CD14-positive monocyte (primary cell): ENCODE results near the gene HYI. TPM values are rescaled to one million over a fixed set of nuclear protein-coding genes. Genes with fewer than 3 reads are reported as not detected.
A peak's percentile ranks its signal among the peaks of the same experiment; 100 is the strongest.

Experiments
- DNase-seq, 3 donors: peaks; one replicate each; pipeline ENCODE4 v3.0.0-alpha.2; 2011 to 2022
- H2AFZ ChIP-seq: 2 replicates; pipeline ENCODE4 v1.6.0; 2012; ENCODE audit warnings: mild to moderate bottlenecking, low read depth, low read length, inconsistent platforms; ENCODE audit not compliant: insufficient read depth, poor library complexity, severe bottlenecking
- H3K27ac ChIP-seq, 2 donors: 1 replicate in 1 of 2; 2 replicates in 1 of 2; pipeline ENCODE4 v1.5.1; 2012 to 2013; ENCODE audit warnings: low read length in 2 of 2, control low read depth in 1 of 2, inconsistent platforms in 1 of 2, low read depth in 1 of 2, mild to moderate bottlenecking in 1 of 2
- H3K27me3 ChIP-seq, 2 donors: one replicate each; pipeline versions ENCODE4 v1.6.0 to v1.6.1; 2011 to 2013; ENCODE audit warnings: low read length in 2 of 2; ENCODE audit not compliant: control insufficient read depth in 2 of 2, insufficient read depth in 2 of 2
- H3K36me3 ChIP-seq, 2 donors: replicated peaks in 1 of 2; 1 replicate in 1 of 2; 2 replicates in 1 of 2; pipeline versions ENCODE4 v1.5.1 to v1.6.1; 2012 to 2013; ENCODE audit warnings: low read length in 2 of 2, control low read depth in 1 of 2, inconsistent platforms in 1 of 2, mild to moderate bottlenecking in 1 of 2; ENCODE audit not compliant: insufficient read depth in 2 of 2, control insufficient read depth in 1 of 2
- H3K4me1 ChIP-seq, 2 donors: 1 replicate in 1 of 2; 2 replicates in 1 of 2; pipeline versions ENCODE4 v1.5.1 to v1.6.1; 2012 to 2013; ENCODE audit warnings: low read length in 2 of 2, control low read depth in 1 of 2, inconsistent platforms in 1 of 2, mild to moderate bottlenecking in 1 of 2, moderate library complexity in 1 of 2; ENCODE audit not compliant: insufficient read depth in 2 of 2, control insufficient read depth in 1 of 2
- H3K4me2 ChIP-seq: replicated peaks from 2 replicates; pipeline ENCODE3; 2012; ENCODE audit warnings: low read length, moderate library complexity, mild to moderate bottlenecking; ENCODE audit not compliant: poor library complexity, severe bottlenecking; ENCODE audit errors: extremely low read depth
- H3K4me3 ChIP-seq, 3 experiments: fragments of 200-600 bp in 1 of 3; sonication (generic) in 1 of 3; replicated peaks in 1 of 3; 1 replicate in 2 of 3; 2 replicates in 1 of 3; pipeline ENCODE4 v1.5.1; 2011 to 2013; ENCODE audit warnings: low read length in 3 of 3, mild to moderate bottlenecking in 3 of 3, control low read depth in 2 of 3, low read depth in 2 of 3, inconsistent platforms in 1 of 3, moderate library complexity in 1 of 3
- H3K79me2 ChIP-seq: 2 replicates; pipeline ENCODE4 v1.6.0; 2012; ENCODE audit warnings: mild to moderate bottlenecking, control low read depth, inconsistent platforms, low read length, moderate library complexity; ENCODE audit not compliant: insufficient read depth
- H3K9ac ChIP-seq: 2 replicates; pipeline ENCODE4 v1.6.0; 2017; ENCODE audit warnings: low read length, mild to moderate bottlenecking; ENCODE audit not compliant: insufficient read depth, poor library complexity, severe bottlenecking
- H3K9me3 ChIP-seq, 2 donors: replicated peaks in 1 of 2; 1 replicate in 1 of 2; 2 replicates in 1 of 2; pipeline versions ENCODE4 v1.5.1 to v1.6.1; 2012 to 2013; ENCODE audit warnings: low read length in 2 of 2, control low read depth in 1 of 2; ENCODE audit not compliant: control insufficient read depth in 1 of 2, insufficient read depth in 1 of 2
- H4K20me1 ChIP-seq: 2 replicates; pipeline ENCODE4 v1.6.0; 2012; ENCODE audit warnings: mild to moderate bottlenecking, low read length, control low read depth, moderate library complexity; ENCODE audit not compliant: insufficient read depth
- H3K27ac Mint-ChIP-seq, 7 donors: one replicate each; pipeline ENCODE4 v1.8.0; 2020; ENCODE audit warnings: mild to moderate bottlenecking in 7 of 7, mixed read lengths in 7 of 7, moderate library complexity in 6 of 7, inconsistent platforms in 2 of 7
- H3K27me3 Mint-ChIP-seq, 3 donors: one replicate each; pipeline ENCODE4 v1.8.0; 2021 to 2022; ENCODE audit warnings: low read depth in 3 of 3, mild to moderate bottlenecking in 3 of 3, mixed read lengths in 3 of 3, moderate library complexity in 3 of 3, inconsistent platforms in 1 of 3
- H3K36me3 Mint-ChIP-seq, 2 donors: one replicate each; pipeline ENCODE4 v1.8.0; 2020; ENCODE audit warnings: mixed read lengths in 2 of 2, inconsistent platforms in 1 of 2, mild to moderate bottlenecking in 1 of 2
- H3K4me1 Mint-ChIP-seq: one replicate; pipeline ENCODE4 v1.8.0; 2020; ENCODE audit warnings: mild to moderate bottlenecking, mixed read lengths
- H3K4me3 Mint-ChIP-seq, 2 donors: one replicate each; pipeline ENCODE4 v1.8.0; 2020; ENCODE audit warnings: mild to moderate bottlenecking in 2 of 2, mixed read lengths in 2 of 2, moderate library complexity in 1 of 2
- H3K9me3 Mint-ChIP-seq, 7 donors: one replicate each; pipeline ENCODE4 v1.8.0; 2020 to 2022; ENCODE audit warnings: mixed read lengths in 7 of 7, mild to moderate bottlenecking in 6 of 7, moderate library complexity in 6 of 7, inconsistent platforms in 2 of 7
- WGBS: methylation state at CpG from one replicate; pipeline ENCODE4 v1.1.5; 2013; ENCODE audit warnings: missing lambda C conversion rate; ENCODE audit not compliant: insufficient coverage; 5-methylcytosine and 5-hydroxymethylcytosine counted together
- intact Hi-C, 2 donors: fragments of 100-400 bp; cut with micrococcal nuclease; formaldehyde crosslinking; loops; one replicate each; pipeline versions ENCODE4 v1.15.0 to v1.15.1; 2023
- polyA plus RNA-seq, 3 donors: library from polyadenylated mRNA; depleted of rRNA in 1 of 3; unstranded in 2 of 3; stranded (reverse) in 1 of 3; fragments of 300-500 nt in 2 of 3; fragments of >200 nt in 1 of 3; fragmentation: Illumina TruSeq in 2 of 3; gene quantifications; 1 replicate in 2 of 3; 2 replicates in 1 of 3; pipeline ENCODE4 v1.2.3, GENCODE V29; 2012 to 2021
- TF ChIP-seq, protein P1 (sequence below): fragments of 200-600 bp; IDR thresholded peaks from one replicate; pipeline ENCODE4 v1.8.0; 2022; ENCODE audit warnings: antibody characterized with exemption, mild to moderate bottlenecking

HYI gene
- polyA plus RNA-seq, 3 donors: 0.74 to 7.2 (median 1.6) TPM

DNA sequence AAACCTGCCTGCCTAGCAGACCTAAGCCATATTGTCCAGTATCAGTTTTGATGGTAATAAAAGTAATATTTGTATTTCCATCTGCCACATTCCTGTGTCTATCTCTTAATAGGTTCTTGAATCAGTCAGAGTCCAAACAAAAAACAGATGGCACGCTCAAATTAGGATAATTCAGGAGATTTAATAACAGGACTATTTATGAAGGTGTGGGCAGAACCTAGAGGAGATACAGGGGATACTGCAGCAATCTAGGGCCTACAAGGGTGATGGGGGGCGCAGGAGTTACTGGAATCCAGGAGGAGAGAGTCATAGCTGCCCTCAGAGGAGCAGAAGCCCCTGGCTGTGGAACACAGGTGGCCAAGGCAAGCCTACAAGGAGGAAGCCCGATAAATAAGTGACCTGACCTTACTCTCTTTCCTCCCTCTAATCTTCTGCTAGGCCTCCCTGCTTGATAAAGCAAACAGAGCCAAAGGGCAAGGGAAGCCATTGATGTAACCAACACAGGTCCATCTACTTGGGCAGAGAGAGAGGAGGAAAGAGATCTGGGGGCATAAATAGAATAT lies 11.9 kb upstream of the HYI start:
- no peaks in the 10 kb centered on the region for H3K9me3 ChIP-seq
- H3K79me2 ChIP-seq: no peaks in the 10 kb centered on the region
- no peak overlapping the region for H3K4me3 ChIP-seq
- Mint-ChIP-seq H3K4me3 (no peak overlapping the region), H3K27ac (peak overlapping the region in 1 of 7 donors; percentile 51), H3K9me3 (peaks cover 0 to 4% (median 0%) of the 10 kb centered on the region in 7 donors), H3K36me3 (no peaks in the 10 kb centered on the region), H3K27me3 (no peaks in the 10 kb centered on the region), H3K4me1 (peaks cover 5% of the 10 kb centered on the region)
- H4K20me1 ChIP-seq: no peaks in the 10 kb centered on the region
- H3K27me3 ChIP-seq: no peaks in the 10 kb centered on the region
- intact Hi-C loops: no loop called here
- no peak for DNase-seq
- 100% methylated on average over 2 of the region's 3 CpGs for WGBS
- TF ChIP-seq, protein P1, sequence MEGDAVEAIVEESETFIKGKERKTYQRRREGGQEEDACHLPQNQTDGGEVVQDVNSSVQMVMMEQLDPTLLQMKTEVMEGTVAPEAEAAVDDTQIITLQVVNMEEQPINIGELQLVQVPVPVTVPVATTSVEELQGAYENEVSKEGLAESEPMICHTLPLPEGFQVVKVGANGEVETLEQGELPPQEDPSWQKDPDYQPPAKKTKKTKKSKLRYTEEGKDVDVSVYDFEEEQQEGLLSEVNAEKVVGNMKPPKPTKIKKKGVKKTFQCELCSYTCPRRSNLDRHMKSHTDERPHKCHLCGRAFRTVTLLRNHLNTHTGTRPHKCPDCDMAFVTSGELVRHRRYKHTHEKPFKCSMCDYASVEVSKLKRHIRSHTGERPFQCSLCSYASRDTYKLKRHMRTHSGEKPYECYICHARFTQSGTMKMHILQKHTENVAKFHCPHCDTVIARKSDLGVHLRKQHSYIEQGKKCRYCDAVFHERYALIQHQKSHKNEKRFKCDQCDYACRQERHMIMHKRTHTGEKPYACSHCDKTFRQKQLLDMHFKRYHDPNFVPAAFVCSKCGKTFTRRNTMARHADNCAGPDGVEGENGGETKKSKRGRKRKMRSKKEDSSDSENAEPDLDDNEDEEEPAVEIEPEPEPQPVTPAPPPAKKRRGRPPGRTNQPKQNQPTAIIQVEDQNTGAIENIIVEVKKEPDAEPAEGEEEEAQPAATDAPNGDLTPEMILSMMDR: no peak
- no peak overlapping the region for H2AFZ ChIP-seq
- no peak overlapping the region for H3K9ac ChIP-seq
- H3K4me1 ChIP-seq: no peaks in the 10 kb centered on the region
- H3K4me2 ChIP-seq: no peak overlapping the region
- H3K36me3 ChIP-seq: no peaks in the 10 kb centered on the region
- H3K27ac ChIP-seq: no peak overlapping the region

DNA sequence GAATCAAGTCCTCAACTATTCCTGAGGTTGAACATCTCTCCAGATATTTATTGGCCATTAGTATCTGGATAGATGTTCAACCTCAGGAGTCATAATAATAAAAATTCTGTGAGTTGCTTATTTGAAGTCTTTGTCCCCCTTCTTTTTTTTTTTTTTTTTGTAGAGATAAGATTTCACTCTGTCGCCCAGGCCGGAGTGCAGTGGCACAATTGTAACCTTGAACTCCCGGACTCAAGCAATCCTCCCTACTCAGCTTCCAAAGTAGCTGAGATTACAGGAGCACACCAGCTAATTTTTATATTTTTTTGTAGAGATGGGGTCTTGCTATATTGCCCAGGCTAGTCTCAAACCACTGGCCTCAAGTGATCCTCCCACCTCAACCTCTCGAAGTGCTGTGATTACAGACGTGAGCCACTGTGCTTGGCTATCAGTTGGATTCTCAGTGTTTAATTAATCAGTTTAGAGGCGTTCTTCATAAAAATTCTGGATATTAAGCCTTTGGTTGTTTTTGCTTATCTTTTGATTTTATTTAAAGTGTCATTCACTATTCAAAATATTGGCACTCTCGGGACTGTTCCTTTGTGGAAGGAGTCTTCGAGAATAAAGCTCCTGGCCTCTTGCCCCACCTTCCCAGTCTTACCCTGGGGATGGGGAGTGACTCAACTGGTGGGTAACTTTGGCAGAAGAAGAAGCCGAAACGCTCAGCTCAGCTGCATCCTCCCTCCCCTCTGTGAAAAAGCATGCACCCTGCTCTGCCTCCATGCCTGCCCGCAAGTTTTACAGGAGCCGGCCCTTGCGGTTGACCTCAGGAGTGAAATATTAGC lies 11.2 kb upstream of the HYI start:
- no peaks in the 10 kb centered on the region for H3K27me3 Mint-ChIP-seq
- H3K9me3 Mint-ChIP-seq: peaks cover 0 to 4% (median 0%) of the 10 kb centered on the region in 7 donors

More for the DNA sequence above, 11.2 kb upstream of the HYI start:
- H2AFZ ChIP-seq: no peak overlapping the region
- intact Hi-C loops: no loop called here
- H3K36me3 ChIP-seq: no peaks in the 10 kb centered on the region
- no peak overlapping the region for H3K9ac ChIP-seq
- DNase-seq: no peak
- H3K27ac ChIP-seq: no peak overlapping the region
- H3K79me2 ChIP-seq: no peaks in the 10 kb centered on the region
- no peaks in the 10 kb centered on the region for H3K36me3 Mint-ChIP-seq
- no peaks in the 10 kb centered on the region for H4K20me1 ChIP-seq
- H3K27ac Mint-ChIP-seq: peak overlapping the region in 1 of 7 donors; percentile 51
- H3K4me3 Mint-ChIP-seq: no peak overlapping the region
- WGBS: no CpG with 5 or more reads among the region's 13 CpGs
- H3K27me3 ChIP-seq: no peaks in the 10 kb centered on the region
- H3K4me3 ChIP-seq: no peak overlapping the region
- H3K4me1 ChIP-seq: no peaks in the 10 kb centered on the region
- TF ChIP-seq, protein P1: no peak
- no peaks in the 10 kb centered on the region for H3K9me3 ChIP-seq
- peaks cover 5% of the 10 kb centered on the region for H3K4me1 Mint-ChIP-seq
- no peak overlapping the region for H3K4me2 ChIP-seq
